ENCODE data around the gene PLXNA4. TPM values are rescaled to one million over a fixed set of nuclear protein-coding genes. Genes with fewer than 3 reads are reported as not detected.

The PLXNA4 gene
- polyA plus RNA-seq, 3 donors: 14.2 to 15.0 (median 14.6) TPM

DNA sequence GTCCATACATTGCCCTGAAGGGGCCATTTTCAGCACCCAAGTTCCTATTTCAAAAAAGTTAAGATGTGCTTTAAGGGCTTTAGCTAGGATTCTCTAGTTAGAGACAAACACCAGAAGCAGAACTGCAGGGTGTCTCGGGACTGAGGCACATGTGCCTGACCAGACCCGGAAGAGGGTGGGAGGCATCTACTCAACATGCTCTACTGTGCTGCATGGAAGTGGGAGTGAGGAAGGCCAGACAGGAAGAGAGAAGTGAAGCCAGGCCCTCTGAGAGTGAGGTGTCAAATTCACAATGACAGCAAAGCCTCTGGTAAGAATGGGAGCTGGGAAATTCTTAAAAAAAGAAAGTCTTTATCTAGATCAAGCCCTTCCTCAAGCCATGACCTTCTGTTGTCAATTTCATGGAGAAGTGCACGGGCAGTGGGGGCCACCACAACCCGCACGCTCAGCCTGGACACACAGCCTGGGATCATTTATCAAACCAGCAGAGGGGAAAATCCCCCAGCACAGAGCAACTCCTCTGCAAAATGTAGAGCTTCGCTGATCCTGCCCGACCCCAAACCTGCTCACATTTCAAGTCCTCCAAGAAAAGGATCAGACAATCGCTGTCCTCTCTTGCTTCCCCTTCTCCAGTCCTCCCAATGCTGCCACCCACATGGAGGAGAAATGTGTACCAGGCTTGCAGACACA is 38.7 kb downstream of the PLXNA4 start:
- peak; percentile 69 for DNase-seq

GRCh38 chr7:132536654-132537395 is 39.4 kb downstream of the PLXNA4 start:
- no peak for DNase-seq

GRCh38 chr7:132533916-132534315 is 42.4 kb downstream of the PLXNA4 start:
- DNase-seq: no peak

DNA sequence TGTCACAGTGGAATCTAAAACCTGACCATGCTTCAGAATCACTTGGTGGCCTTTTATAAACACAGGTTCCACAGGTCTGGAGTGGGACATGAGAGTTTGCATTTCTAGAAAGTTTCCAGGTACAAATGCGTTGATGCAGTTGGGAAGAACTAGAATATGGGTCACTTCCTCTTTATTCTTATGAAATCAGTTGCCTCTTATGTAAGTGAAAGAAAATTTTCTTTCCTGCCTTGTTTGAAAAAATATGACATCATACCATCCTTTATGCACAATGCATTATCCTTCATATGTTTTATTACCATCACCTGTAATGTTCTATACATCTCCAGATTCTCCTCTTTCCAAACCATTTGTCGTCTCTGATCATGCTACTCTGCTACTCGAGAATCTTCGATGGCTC is 44.0 kb downstream of the PLXNA4 start:
- no peak for DNase-seq

GRCh38 chr7:132531562-132531961 is 44.7 kb downstream of the PLXNA4 start:
- DNase-seq: no peak

DNA sequence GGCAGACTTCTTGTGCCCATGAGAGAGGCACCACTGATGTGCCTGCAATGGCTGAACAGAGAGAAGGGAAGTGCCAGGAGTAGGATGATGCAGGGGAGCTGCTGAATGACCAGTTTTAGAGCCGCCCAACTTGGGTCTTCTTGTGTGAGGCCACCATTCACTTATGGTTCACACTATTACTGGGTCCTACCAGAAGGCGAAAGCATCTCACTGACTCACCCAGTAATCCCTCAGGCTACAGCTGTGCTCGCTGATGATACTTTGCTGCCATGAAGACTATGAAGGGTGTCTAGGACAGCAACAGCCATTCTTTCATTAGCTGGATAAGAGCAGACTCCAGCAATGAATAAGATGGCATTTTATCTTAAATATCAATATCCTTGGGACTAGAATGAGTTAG is 47.6 kb downstream of the PLXNA4 start:
- no peak for DNase-seq

GRCh38 chr7:132527467-132528410 is 48.5 kb downstream of the PLXNA4 start:
- no peak for DNase-seq

DNA sequence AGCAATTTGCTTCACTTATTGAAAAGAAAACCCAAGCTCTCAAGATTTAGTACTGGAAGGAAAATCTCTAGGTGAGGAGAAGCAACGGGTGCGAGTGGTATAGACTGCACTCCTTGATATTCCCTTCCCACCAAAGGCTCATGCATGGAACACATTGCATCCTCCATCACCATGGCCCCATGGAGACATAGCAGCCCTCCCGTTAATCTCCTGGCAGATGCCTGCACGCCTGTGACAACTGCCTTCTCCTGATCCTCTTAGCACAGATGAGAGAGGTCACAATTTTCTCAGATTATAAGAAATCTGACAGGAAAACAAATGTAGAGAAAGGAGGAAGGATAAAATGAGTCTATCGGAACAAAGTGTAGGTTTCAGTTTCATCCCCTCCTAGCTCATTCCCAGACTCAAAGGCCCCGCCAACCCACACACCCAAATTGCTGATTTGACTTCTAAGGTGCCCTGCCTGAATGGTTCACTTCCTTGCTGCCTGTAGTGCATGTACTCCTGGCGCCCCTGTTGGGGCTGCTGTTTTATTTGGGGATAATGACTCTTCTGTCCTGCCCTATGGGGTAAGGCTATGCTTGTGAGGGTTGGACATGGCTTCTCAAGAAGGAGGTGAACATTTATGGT is 50.0 kb downstream of the PLXNA4 start:
- DNase-seq: no peak

DNA sequence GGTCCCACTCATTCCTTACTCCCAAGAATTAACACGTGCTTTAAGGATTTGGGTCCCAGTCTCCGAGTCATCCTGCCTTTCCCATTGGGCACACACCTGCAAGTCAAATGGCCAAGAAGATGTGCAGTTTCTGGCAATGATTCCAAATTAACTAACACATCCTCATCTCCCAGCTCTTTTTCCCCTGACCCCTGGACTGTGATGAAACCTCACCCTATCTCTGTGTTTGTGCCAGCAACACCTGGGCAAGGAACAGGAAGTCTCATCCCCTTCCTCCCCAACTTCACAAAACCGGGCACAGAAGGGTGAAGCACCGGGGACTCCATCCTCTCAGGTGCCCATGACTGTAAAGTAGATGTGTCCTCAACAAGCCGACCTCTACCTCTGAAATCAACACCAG is 54.8 kb downstream of the PLXNA4 start:
- no peak for DNase-seq

DNA sequence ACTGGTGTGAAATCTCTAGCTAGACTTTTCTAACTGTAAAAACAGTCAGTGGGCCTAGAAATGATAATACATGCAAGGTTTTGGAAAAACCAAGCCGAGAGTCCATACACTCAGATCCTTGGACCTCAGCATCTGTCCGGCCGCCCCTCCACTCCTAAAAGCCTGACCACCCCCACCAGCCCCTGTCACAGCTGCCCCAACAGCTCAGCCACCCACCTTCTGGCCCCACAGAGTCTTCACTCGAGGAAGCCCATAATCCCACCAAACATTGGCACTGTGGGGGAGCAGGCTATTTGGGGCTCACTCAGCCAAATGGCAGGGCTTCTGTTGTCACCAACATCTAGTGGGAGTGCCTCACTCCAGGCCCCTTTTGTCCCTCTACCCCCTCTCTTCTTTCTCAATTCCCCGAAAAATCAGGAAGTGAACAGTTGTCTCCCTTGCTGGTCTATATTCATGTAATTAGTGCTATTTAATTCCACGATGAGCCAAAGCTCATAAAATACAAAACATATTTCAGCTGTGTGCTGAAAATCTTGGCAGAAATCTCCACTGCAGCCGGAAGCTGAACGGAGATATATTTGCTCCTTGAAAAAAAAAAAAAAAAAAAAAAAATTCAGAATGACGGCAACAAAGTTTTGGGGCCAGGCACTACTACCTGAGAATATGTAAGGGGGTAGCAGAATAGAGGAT is 55.5 kb downstream of the PLXNA4 start:
- peak; percentile 41 for DNase-seq

GRCh38 chr7:132519936-132520335 is 56.3 kb downstream of the PLXNA4 start:
- DNase-seq: no peak

DNA sequence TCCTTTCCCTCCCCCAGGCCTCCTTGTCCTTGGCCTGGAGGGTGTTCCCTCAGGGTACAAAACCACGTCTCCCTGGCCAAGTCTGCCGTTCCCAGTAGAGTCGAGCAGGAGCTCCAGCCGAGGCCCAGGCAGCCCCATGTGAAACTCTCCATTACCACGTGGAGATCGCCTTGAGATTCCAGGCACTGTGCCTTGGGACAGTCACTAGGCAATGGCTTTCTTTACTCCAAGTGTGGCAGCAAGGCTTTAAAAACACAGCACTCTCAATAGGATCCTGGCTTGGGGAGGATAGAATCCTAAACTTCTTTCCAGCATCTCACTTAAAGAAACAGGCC is 57.5 kb downstream of the PLXNA4 start:
- no peak for DNase-seq

DNA sequence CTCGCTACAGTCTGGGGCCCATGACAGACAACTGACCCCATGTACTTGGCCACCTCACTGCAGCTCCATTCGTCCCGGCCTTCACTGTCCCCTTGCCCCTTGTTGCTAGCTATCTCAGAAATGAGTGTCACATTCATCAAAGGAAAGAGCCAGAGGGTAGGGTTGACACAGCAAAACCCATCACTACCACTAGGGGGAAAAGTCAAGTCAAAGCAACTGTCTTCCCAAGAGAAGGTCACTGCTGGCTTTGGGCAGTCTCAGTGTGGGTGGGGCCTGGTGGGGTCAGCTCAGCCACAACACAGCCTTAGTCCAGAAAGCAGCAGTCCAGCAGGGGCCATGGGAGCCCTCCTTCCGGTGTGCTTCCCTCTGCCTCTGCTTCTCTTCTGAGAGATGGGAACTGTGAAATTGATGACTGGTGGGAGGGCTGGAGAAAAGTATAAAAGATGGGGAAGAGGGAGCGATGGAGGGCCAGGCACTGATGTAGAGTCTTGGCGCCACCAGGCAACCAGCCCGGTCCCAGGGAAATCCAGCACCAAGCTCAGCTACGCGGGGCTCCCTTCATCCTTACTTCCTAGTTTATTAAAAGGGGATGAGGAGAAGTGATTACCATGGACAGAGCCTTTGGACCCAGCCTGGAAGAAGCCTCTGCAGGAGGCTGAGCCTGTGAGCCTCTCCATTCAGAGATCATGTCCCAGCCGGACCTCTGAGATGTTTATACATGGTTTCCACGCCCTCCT is 58.0 kb downstream of the PLXNA4 start:
- DNase-seq: no peak

GRCh38 chr7:132516042-132516840 is 60.0 kb downstream of the PLXNA4 start:
- no peak for DNase-seq

- DNase-seq: no peak
Observed at GRCh38 chr7:132515181-132515580, 61.1 kb downstream of the PLXNA4 start.

DNA sequence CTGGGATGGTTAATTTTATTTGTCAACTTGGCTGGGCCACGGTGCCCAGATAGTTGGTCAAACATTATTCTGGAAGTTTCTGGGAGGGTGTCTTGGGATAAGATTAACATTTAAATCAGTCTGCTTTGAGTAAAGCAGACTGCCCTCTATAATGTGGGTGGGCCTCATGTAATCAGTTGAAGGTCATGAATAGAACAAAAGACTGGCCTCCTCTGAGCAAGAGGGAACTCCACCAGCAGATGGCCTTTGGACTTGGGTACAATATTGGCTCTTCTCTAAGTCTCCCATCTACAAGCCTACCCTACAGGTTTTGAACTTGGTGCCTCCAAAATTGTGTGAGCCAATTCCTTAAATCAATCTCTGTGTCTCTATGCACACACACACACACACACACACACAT is 61.8 kb downstream of the PLXNA4 start:
- no peak for DNase-seq

GRCh38 chr7:132511921-132512320 is 64.3 kb downstream of the PLXNA4 start:
- no peak for DNase-seq

GRCh38 chr7:132511387-132511786 is 64.9 kb downstream of the PLXNA4 start:
- DNase-seq: no peak

DNA sequence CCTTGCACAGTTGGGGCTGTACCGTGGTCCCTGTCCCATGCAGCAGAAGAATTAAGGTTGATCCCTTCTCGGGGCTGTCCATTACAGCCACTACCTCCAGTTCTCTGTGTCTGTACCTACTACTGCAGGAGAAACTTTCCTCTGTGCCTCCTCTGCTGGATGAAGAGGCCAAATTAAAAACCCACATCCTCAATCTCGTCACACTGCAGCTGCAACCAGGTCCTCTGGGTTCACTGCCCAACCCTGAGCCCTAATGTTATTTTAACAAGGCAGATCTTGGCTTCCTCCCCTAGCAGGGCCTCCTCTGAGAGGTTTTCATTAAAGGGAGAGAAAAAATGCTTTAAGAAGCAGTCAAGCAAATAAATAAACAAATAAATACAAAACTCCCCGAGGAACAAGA is 66.6 kb downstream of the PLXNA4 start:
- DNase-seq: no peak
